NB4 (cell line): ENCODE measurements around the gene SSBP3.

ENCODE experiments used
- DNase-seq: peaks from one replicate; pipeline ENCODE4 v3.0.0; 2010; ENCODE audit warnings: low read depth
- H3K4me3 ChIP-seq: one replicate; pipeline ENCODE4 v1.5.1; 2011; ENCODE audit warnings: mild to moderate bottlenecking, low read depth, low read length, moderate library complexity
- CTCF ChIP-seq: IDR thresholded peaks from one replicate; pipeline ENCODE4 v1.5.1; 2012; ENCODE audit warnings: low read depth, low read length
- MAX ChIP-seq: IDR thresholded peaks from 2 replicates; pipeline ENCODE4 v1.6.1; 2011; ENCODE audit warnings: low read depth, low read length
- MYC ChIP-seq: IDR thresholded peaks from 2 replicates; pipeline ENCODE4 v1.6.1; 2011; ENCODE audit warnings: low read depth, low read length
- POLR2A ChIP-seq: IDR thresholded peaks from 2 replicates; pipeline ENCODE4 v1.6.1; 2011; ENCODE audit warnings: mild to moderate bottlenecking; ENCODE audit not compliant: insufficient read length; ENCODE audit errors: extremely low read depth

SSBP3 gene

GRCh38 chr1:54227891-54228310, 178.3 kb downstream of the SSBP3 start:
- no peak for TF ChIP-seq MAX
- TF ChIP-seq CTCF, result peak; percentile 6
- peak; percentile 81 for DNase-seq
- no peak overlapping the region for H3K4me3 ChIP-seq

GRCh38 chr1:54227091-54227602, 179.0 kb downstream of the SSBP3 start:
- DNase-seq, result peak; percentile 83
- H3K4me3 ChIP-seq, result no peak overlapping the region
- TF ChIP-seq CTCF (no peak), MAX (no peak), MYC (no peak), POLR2A (no peak)

GRCh38 chr1:54225986-54226559, 180.1 kb downstream of the SSBP3 start:
- TF ChIP-seq MAX, result no peak
- no peak for TF ChIP-seq POLR2A
- TF ChIP-seq CTCF, result no peak
- TF ChIP-seq MYC, result no peak
- DNase-seq, result no peak
- H3K4me3 ChIP-seq, result no peak overlapping the region

GRCh38 chr1:54225378-54225777, 180.8 kb downstream of the SSBP3 start:
- TF ChIP-seq POLR2A, result no peak
- no peak for TF ChIP-seq CTCF
- TF ChIP-seq MYC, result no peak
- no peak for TF ChIP-seq MAX
- H3K4me3 ChIP-seq, result no peak overlapping the region
- DNase-seq, result no peak

GRCh38 chr1:54224233-54224632, 182.0 kb downstream of the SSBP3 start:
- DNase-seq, result no peak
- no peak overlapping the region for H3K4me3 ChIP-seq
- TF ChIP-seq MAX, result no peak

- no peak for TF ChIP-seq MAX
- no peak for TF ChIP-seq POLR2A
- no peak for TF ChIP-seq CTCF
- no peak for TF ChIP-seq MYC
- no peak overlapping the region for H3K4me3 ChIP-seq
- DNase-seq, result no peak
Observed at GRCh38 chr1:54223441-54224202, 182.6 kb downstream of the SSBP3 start.
